COLO829 (cell line): ENCODE results near the gene ALDH6A1.

Source experiments
- DNase-seq: peaks from one replicate; pipeline ENCODE4 v3.0.0; 2012; ENCODE audit warnings: low spot score

The ALDH6A1 gene

DNA sequence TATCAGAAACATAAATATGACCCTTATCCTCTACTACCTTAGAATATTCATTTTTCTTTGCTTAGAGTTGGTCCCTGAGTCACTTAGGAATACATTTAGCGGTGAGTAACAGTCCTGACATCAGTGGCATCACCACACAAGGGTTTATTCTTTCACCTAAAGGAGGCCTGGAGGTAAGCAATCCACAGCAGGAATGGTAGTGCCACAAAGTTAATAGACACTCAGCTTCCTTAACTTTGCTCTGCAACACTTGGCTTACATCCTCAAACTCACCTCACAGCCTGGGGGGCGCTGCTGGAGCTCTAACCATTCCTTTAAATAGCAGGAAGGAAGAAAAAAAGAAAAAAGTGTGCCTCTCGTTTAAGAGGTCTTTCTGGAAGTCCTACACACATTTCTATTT lies 36.0 kb downstream of the ALDH6A1 start:
- no peak for DNase-seq

- DNase-seq = peak; percentile 9
Observed at GRCh38 chr14:74045522-74045921, 38.7 kb downstream of the ALDH6A1 start.

- DNase-seq = no peak
Observed at GRCh38 chr14:74042296-74042695, 42.0 kb downstream of the ALDH6A1 start.

- DNase-seq = peak; percentile 63
Observed at GRCh38 chr14:74038020-74038859, 46.0 kb downstream of the ALDH6A1 start.

DNA sequence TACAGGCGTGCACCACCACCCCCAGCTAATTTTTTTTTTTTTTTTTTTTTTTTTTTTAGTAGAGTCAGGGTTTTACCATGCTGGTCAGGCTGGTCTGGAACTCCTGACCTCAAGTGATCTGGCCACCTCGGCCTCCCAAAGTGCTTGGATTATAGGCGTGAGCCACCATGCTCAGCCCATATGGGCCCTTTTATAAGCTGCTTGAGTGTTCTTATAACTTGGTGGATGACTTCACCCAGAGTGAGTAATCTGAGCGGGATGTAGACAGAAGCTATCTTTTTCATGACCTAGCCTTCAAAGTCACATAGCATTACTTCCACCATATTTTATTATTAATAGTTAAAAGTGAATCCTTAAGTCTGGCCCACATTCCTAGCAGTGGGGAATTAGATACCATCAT lies 48.7 kb downstream of the ALDH6A1 start:
- DNase-seq = no peak

DNA sequence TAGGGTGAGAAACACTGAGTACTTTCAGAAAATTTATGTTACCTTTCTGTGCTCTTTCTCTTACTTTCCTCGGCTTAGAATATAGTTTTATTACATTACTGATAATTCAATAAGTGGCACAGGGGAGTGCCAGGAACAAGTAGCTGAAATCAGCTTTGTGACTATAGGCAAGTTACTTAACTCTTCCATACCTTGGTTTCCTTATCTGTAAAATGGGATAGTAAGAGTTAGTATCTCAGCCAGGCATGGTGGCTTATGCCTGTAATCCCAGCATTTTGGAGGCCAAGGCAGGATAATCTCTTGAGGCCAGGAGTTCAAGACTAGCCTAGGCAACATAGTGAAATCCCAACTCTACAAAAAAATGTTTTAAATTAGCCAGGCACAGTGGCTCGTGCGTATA lies 49.7 kb downstream of the ALDH6A1 start:
- no peak for DNase-seq

DNA sequence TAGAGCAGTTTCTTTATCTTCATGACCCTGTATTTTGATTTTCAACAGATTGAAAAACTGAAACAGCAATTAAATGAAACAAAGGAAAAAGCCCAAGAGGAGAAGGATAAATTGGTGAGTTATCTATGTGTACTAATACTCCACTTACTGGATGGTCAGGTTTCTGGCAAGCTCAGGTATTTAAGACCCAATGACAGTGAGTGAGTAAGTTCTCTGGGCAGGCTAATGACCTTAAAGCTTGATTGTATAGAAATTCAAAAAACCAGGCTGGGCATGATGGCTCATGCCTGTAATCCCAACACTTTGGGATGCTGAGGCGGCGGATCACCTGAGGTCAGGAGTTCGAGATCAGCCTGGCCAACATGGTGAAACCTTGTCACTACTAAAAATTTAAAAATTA lies 55.1 kb downstream of the ALDH6A1 start:
- no peak for DNase-seq

DNA sequence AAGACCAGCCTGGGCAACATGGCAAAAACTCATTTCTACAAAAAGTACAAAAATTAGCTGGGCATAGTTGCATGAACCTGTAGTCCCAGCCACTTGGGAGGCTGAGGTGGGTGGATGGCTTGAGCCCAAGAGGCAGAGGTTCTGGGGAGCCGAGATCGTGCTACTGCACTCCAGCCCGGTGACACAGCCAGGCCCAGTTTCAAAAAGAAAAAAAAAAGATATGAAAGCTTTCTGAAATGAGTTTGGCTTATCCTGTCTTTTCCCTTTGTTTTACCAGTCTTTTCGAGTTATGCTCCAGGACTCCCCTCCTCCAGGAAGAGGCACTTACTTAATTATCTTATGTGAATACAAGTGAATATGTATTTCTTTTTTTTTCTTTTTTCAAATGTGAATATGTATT lies 61.9 kb downstream of the ALDH6A1 start:
- no peak for DNase-seq

DNA sequence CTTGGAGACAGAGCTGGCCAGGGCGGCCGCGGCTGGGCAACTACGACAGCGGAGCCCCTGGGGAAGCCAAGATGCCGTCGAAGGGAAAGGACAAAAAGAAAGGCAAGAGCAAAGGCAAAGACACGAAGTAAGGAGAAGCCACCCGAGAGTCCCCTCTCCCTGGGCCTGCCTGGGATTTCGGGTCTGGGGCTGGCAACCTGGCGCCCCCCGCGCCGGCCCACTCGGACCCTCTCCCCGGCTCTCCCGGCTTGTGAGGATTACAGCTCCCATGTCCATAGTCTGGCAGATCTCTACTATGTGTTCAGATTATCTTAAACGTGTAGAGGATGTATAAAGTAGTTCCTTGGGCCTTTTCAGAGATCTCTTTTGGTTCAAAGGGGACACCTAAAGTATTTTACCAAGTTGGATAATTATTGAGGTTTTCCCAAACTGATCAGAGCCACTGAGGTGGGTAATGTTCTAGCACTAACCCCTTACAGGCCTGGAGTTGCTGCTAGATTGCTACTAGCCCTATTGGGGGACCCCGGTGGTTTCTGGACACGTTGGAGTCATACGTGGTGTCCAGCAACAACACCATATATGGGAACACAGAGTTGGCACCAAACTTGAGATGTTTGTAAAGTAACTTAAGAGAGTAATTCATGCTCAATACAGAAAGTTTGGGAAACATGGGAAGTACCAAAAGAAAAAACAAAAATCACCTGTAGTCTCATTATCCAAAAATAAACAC lies 64.7 kb downstream of the ALDH6A1 start:
- DNase-seq = peak; percentile 16

- peak; percentile 95 for DNase-seq
Observed at GRCh38 chr14:74018586-74019407, 65.5 kb downstream of the ALDH6A1 start, which contains the start of the genes BBOF1 and ENTPD5. BBOF1 (plus strand) TSS chr14:74019349; CDS start chr14:74019479, 130 bp downstream. ENTPD5 (minus strand) TSS chr14:74019288; CDS start chr14:73988102, 31,186 bp downstream.

GRCh38 chr14:74018174-74018585 lies 66.1 kb downstream of the ALDH6A1 start:
- DNase-seq = peak; percentile 34

- DNase-seq = no peak
Observed at GRCh38 chr14:74015963-74016362, 68.3 kb downstream of the ALDH6A1 start.

DNA sequence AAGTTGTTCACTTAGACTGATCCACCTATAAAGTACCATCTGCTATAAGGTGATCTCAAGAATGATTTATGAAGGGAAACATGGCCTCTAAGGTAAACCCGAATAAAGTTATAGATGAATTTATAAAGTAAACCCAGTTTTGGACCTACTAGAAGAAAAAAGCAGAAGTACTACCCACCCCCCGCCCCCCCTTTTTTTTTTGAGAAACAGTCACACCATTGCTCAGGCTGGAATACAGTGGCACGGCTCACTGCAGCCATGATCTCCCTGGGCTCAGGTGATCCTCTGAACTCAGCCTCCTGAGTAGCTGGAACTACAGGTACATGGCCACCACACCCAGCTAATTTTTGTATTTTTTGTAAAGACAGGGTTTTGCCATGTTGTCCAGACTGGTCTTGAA lies 69.1 kb downstream of the ALDH6A1 start:
- DNase-seq = no peak

DNA sequence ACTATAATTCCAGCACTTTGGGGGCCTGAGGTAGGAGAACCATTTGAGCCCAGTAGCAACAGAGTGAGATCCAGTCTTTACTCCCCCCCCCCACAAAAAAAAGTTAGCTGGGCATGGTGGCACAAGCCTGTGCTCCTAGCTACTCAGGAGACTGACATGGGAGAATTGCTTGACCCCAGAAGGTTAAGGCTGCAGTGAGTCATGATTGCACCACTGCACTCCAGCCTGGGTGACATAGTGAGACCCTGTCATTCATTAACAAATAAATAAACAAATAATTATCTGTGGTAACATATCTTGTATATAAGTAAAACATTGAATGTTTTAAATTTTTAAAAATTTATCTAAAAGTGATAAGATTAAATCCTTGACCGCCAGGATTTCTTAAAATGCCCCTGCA lies 70.0 kb downstream of the ALDH6A1 start:
- no peak for DNase-seq

DNA sequence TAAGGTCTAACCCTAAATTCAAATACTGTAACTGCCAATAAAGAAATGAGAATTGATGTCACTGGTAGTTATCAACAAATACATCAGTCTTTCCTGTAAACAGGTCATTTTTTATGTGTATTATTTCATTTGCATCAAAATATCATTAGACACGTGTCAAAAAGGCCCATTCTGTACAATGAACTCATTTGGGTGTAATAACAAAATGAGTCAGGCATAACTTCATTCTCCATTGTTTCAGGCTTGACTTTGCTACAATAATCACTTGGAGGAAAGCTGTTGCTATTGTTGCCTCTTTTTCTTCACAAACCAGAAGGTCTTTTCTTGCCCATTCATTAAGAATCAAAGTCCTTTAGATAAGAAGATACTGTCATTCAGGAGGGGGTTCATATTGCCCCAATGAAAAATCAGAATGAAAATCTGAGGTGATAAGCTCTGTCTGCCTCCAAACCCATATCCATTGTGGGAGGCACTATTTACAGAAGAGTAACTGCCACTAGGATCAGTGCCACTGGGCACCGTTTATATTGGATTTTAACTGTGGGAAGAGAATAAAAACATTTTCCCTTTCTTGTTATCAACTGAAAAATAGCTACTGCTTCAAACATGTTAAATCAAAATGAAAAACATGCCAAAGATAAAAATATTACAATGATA lies 75.3 kb downstream of the ALDH6A1 start:
- no peak for DNase-seq
